NCI-H2107 treated with DMSO at 0.1 percent for 48 hours (cell line): ENCODE results near the gene MAP4.
A peak's percentile ranks its signal among the peaks of the same experiment; 100 is the strongest.
"Not testable (repeated sequence)": the region's sequence is repeated elsewhere in the genome, so short reads cannot be mapped to it uniquely, and the experiment has no call there.

Experiments
- DNase-seq: peaks from one replicate; lab custom pipeline; 2025; ENCODE audit not compliant: unreplicated experiment; lab: John Stamatoyannopoulos, UW

Gene MAP4, protein sequence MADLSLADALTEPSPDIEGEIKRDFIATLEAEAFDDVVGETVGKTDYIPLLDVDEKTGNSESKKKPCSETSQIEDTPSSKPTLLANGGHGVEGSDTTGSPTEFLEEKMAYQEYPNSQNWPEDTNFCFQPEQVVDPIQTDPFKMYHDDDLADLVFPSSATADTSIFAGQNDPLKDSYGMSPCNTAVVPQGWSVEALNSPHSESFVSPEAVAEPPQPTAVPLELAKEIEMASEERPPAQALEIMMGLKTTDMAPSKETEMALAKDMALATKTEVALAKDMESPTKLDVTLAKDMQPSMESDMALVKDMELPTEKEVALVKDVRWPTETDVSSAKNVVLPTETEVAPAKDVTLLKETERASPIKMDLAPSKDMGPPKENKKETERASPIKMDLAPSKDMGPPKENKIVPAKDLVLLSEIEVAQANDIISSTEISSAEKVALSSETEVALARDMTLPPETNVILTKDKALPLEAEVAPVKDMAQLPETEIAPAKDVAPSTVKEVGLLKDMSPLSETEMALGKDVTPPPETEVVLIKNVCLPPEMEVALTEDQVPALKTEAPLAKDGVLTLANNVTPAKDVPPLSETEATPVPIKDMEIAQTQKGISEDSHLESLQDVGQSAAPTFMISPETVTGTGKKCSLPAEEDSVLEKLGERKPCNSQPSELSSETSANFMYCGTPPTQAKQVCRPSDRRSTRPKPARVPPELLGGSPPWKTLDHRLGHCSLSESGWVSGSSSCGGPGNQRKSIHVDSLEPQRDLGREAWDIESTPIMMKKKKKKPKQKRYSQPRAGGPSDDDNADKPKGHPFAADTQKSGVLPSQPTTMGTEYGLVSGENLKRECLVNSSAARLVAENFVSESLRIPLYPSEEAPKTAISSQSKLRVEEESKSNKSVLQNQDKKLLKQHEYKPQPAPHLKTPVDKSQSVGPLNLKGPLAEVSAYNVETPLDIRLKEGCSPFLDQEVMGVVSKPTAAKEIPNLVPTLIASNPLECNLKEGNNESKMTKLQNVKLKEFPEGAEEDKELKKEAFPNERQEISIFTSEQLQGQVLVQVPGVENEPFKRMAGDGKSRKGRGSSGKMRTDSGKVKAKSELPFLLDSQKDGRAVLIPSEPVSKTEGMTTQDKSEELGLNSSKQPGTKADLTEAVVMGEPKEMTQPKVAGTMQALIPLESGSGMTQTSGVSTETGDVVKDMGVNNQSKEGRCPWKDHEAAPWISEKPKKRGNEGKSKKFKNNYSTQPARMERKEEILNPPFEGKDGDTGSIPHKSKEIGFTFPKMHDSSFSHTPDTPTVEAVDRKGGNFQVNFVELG (N-terminal part only)

DNA sequence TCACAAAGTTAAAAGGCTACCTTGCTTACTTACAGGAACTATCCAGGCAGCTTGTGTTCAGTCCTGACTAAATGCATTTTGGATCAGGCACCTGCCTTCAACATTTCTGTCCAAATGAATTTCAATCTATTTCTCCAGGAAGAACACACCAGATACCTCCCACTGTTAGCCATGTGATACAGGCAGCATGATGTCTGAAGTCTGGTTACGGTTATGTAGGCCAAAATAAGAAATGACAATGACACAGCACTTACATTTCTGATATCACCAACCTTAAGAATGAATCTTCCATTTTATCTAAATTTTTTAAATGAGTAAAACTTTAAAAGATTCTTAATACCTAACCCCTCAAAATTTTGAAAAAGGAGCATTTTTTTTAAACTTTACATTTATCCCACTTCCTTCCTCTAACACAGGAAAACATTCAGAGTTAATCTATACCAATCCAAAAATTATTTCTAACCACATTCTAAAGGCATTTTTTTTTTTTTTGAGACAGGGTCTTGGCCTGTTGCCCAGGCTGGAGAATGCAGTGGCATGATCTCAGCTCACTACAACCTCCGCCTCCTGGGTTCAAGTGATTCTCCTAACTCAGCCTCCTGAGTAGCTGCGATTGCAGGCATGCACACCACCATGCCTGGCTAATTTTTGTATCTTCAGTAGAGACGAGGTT is at the start of gene MAP4:
Gene MAP4, minus strand, starts transcription at position 116 of the 673 bp plus-strand sequence. CDS start 17,556 bp downstream, outside the sequence.
- no peak for DNase-seq

DNA sequence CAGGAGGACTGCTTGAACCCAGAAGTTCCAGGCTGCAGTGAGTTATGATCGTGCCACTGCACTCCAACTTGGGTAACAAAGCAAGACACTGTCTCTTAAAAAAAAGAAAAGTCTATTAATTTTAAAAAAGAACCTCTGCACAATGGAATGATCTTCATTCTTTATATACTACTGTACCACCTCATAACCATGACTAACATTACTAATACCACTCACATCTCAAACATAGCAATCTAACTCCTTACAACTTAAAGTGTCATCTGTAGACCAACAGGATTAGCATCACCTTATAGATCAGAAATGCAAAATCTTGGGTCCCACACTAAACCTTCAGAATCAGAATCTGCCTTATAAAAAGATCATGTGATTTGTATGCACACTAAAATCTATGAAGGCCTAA is 48.8 kb upstream of the MAP4 start:
- DNase-seq, result no peak

DNA sequence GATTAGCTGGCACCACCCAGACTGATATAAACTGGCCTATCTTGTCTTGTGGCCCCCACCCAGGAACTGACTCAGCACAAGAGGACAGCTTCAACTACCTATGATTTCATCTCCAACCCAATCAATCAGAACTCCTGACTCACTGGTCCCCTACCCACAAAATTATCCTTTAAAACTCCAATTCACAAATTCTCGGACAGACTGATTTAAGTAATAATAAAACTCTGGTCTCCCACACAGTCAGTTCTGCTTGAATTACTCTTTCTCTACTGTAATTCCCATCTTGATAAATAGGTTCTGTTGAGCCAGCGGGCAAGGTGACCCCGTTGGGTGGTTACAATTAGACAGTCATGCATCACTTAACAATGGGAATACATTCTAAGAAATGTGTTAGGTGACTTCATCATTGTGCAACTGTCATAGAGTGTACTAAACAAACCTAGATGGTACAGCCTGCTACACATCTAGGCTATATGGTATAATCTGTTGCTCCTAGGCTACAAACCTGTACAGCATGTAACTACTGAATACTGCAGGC is 48.1 kb upstream of the MAP4 start:
- DNase-seq, result no peak

DNA sequence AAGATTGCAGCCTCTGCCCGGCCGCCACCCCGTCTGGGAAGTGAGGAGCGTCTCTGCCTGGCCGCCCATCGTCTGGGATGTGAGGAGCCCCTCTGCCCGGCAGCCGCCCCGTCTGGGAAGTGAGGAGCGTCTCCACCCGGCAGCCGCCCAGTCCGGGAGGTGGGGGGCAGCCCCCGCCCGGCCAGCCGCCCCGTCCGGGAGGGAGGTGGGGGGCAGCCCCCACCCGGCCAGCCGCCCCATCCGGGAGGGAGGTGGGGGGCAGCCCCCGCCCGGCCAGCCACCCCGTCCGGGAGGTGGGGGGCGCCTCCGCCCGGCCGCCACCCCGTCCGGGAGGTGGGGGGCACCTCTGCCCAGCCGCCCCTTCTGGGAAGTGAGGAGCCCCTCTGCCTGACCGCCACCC is 45.4 kb upstream of the MAP4 start:
- not testable (repeated sequence) for DNase-seq

DNA sequence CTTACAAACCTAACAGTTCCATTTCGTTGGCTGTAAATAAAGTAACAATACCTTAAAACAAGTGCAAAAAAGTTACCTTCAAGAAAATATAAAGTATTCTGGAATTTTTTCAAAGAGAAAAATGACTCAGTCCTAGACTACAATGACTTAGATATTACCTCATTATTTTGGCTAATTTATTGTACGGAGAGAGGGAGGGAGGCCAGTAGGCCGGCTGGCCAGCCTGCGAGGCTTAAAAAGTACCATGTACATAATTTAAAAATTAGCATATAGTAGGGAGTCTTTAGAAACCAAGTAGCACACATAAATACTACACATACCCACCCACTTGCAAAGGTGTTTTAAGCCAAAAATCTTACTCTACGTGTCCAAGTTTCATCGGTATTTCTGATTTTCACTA is 41.9 kb upstream of the MAP4 start:
- no peak for DNase-seq

DNA sequence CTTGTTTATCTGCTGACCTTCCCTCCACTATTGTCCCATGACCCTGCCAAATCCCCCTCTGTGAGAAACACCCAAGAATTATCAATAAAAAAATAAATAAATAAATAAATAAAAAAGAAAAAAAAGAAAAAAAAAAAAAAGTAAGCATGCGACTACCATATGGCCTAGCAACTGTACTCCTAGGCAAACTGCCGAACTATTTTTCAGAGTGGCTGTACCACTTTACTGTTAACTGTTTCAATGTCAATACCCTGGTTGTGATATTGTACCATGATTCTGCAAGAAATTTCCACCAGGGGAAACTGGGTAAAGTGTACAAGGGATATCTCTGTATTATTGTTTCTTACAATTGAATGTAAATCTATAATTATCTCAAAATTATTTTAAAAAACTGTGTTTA is 41.3 kb upstream of the MAP4 start:
- no peak for DNase-seq

DNA sequence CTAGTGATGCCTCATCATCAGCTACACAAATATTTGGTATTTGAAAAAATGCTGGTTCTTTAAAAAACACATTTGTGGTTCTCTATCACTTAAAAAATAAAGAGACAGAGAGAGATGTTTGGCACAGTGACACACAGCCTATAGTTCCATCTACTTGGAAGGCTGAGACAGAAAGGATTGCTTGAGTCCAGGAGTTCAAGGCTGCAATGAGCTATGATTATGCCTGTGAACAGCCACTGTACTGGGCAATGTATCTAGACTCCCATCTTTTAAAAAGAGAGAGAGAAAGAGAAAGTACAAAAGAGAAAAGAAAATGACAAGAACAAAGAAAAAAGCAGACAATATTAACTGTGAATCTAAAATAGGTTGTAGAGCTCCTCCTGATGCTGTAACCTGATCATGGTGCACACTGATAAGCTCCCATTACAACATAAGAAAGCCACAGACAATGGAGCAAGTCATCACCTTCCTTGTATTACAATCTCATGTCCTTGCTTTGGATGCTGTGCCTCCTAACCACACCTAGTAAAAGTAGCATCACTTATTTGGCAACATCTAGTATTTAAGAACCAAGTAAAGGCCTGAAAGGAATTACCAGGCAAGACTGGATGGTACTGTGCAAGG is 31.7 kb upstream of the MAP4 start:
- DNase-seq, result peak; percentile 4

DNA sequence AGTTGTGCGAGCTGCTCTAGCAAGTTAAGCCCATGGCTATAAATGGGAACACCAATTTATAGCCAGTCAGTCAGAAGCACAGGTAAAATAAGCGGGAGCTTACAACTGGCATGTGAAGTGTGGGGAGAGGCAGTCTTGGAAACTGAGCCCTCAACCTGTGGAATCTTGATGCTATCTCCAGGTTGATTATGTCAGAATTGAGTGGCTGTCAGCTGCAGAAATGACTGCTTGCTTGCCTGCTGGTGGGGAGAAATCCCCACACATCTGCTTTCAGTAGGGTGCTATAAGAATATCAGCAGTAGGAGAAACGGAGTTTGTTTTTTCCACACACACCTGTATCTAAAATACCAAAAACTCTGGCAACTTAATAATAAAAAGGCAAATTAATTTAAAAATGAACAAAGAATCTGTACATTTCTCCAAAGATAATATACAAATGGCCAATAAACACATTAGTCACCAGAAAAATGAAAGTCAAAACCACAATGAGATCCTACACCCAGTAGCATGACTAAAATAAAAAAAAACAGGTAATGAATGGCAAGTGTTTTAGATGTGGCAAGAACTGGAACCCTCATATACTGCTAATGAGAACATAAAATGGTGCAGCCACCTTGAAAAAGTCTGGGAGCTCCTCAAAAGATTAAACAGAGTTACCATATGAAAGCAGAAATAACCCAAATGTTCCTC is 26.0 kb upstream of the MAP4 start:
- DNase-seq, result no peak

DNA sequence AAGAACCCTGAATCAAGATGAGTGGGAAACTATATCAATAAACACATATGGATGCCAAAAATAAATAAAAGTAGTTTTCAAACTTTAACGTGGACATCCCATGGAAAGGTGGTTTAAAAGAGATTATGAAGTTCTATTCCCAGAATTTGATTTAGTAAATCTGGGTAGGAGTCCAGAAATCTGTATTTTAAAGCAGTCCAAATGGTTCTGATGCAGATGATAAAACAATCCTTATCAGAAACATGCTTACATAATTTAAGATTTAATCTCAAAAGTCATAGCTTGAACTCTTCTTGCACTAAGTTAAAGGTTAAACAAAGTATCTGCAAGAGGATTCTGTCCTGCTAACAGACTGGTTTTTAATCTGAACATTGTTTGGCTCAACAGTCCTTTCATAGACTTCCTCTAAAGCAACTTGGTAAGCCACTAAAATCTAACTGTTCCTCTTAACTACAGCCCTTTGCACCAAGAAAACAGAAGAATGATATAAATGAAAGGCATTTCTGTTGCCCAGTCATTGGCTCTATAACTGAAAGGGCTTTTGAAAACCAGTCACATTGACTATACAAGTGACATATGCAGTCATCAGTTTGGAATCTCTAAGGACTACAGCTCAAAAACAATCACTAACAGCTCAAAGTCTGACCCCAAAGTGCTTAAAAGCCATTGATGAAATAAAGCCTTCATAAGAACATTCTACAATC is 23.4 kb upstream of the MAP4 start:
- DNase-seq, result no peak

DNA sequence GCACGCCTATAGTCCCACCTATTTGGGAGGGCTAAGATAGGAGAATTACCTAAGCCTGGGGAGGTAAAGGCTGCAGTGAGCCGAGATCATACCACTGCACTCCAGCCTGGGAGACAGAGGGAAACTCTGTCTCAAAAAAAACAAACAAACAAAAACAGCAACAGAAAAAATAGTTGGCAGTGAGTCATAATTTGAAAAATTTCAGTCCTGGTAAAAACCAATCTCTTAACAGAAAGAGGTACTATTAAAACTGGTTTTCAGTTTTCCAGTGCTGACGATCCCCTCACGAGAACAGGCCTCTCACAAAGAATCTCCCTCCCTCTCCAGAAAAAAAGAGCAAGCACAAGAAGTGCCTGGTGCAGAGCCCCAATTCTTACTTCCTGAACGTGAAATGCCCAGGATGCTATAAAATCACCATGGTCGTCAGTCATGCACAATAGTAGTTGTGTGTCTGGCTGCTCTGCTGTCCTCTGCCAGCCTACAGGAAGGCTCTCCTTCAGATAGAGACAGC is 22.8 kb upstream of the MAP4 start:
- DNase-seq, result no peak

DNA sequence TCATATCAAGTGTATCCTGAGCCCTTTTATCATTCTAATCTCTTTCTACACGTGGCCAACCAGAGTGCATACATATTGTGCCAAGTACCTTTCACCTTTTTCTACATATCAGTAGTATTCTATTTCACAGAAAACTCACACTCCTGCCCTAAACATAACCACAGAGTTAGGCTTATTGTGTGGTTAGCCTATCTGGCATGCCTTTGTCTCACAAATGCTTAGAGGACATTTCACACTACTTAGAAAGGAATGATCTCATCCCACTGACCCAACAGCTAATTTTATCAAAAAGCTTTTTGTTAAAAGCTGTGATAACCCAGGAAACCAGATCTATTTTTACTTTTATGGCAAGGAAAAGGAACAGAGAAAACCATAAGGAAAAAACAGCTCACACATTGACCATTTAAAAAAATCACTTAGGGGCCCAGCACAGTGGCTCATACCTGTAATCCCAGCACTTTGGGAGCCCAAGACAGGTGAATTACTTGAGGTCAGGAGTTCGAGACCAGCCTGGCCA is 17.8 kb upstream of the MAP4 start:
- peak; percentile 21 for DNase-seq

DNA sequence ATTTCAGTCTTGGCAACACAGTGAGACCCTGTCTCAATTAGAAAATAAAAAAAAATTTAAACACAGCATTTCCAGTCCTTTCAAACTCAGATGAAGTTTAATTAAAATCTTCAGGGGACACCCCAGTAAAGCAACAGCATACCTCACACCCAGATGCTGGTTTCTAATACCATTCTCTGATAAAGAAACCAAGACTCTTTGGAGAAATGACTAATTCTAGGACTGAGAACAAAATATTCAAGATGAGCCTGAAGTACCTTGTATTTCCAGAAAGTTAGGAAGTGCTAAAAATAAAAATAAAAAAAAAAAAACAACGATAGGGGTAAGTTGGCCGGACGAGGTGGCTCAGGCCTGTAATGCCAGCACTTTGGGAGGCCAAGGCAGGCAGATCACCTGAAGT is 14.0 kb upstream of the MAP4 start:
- no peak for DNase-seq

DNA sequence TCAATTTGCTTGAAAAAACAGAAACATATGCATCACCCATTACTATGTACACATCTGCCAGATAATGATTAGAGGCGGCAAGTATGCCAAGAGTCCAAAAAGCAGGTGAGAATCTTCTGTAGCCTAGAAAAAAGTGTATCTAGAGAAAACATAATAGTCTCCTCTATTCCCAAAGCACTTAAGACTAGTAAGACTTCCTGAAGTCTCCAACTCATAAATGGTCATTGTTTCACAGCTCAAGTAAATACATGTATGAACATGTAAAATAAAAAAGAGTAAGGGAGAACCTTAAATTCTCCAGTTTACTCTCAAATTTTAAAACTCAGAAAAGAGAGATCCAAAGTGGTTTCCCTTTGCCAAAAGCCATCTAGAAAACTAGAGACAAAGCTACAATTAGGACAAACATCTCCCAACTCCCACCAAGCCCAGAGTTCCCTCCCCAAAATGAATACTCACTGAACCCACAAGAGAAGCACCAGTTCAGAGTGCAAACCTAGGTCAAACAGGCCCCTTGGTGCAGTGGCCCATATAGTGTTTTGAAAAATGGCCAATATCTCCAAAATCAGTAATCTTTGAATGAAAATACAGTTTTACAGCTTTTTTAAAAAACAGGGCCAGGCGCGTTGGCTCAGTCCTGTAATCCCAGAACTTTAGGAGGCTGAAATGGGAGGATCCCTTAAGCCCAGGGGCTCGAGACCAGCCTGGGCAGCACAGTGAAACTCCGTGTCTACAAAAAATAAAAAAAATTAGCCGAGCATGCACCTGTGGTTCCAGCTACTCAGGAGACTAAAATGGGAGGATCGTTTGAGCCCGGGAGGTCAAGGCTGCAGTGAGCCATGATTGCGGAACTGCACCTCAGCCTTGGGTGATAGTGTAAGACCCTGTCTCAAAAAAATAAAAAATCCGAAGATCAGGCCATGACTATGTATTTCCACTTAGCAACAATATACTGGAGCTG is 11.0 kb upstream of the MAP4 start:
- no peak for DNase-seq

DNA sequence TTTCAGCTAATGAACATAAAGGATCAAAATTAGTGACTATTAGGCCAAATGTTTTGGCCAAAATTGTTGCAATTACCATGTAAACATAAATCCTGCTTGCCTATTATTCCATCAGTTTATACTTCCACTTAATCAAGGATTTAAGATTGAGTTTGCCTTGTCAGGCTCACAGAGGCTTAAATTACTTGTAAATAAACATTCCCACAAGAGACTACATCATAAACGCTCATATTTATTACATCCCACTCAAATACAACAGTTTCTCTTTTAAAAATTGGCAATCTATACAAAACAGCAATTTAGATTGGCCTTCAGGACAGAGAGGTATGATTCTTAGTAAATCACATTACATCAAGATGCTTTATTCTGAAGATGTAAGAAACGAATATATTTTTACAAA is 9.9 kb upstream of the MAP4 start:
- DNase-seq, result no peak

DNA sequence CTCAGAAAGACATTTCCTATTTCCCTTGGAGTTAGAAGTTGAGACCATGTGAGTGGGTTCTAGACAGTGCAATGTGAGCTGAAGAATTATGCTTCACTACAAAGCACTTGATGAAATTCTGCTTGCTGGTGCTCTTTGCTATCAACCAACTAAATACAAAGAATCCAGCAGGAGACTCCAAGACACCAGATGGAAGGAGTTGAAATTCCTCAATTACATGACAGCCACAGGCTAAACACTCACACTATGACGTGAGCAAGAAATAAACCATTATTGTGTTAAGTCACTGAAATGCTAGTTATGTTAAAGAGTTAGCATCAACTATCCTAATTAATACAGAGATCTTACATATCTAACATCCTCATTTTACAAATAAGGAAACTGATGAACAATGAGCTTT is 8.2 kb upstream of the MAP4 start:
- no peak for DNase-seq

DNA sequence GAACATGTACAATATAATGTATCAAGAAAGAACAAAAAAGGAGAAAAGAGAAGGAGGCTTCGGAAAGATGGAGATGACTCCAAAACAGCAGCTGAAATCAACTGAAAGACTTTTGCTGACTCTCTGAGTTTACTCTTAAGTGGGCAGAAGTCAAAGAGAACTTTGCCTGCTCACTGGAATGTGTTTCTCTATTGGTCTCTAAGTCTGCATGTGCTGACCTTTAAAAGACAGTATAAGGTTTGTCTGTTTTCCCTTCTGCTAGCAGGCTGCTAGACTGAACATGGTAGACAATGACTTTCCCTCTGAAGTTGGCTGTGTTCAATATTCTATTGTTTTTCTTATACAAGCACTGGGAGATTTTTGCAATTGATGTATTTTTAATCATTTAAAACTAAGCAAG is 7.2 kb upstream of the MAP4 start:
- DNase-seq, result no peak

DNA sequence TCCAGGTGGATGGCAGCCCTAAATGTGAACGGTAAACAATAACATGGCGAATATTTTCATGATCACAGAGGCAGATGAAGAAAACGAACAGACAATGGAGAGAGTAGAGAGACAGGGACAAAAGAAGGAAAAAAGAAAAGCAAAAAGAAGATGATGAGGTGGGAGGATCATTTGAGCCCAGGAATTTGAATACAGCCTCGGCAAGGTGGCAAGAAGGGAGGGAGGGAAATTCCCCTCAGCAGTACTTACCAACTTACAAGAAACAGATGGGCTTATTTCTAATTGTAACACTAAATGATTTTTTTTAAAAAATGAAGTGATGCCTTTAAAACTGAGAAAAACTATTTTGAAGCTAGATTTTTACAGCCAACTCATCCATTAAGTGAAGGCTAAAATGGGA is 6.0 kb upstream of the MAP4 start:
- DNase-seq, result no peak
